GM19438 (cell line): ENCODE results near the gene LRBA.
"Not testable (repeated sequence)": the region's sequence is repeated elsewhere in the genome, so short reads cannot be mapped to it uniquely, and the experiment has no call there.

ENCODE experiments used
- ATAC-seq: cut with Tn5 transposase; IDR thresholded peaks from one replicate; pipeline ENCODE4 v1.9.1; 2021; ENCODE audit warnings: low read depth; ENCODE audit not compliant: unreplicated experiment

Gene LRBA

DNA sequence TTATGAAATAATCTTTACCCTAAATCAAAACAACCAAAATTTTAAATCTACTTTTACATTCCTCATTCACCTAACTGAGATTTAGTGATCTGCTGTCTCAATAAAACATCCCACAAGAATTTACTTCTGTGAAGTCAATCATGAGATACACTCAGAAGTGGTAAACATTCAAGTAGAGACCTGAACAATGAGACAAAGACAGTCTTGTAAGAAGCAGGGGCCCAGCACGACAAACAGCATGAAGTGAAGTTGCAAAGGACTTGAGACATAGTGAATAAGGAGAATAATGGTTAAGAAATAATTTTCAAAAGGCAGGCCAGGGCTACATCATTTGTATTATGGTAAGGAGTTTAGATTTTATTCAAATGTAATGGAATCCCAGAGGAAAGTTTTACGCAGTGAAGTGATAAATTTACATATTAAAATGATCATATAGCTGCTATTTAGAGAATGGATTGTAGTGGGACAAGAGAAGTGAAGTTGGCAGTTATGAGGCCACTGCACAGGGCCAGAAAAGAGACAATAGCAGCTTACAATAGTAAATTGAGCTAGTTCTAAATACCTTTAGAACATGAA is 331.2 kb downstream of the LRBA start:
- no peak for ATAC-seq

GRCh38 chr4:150682126-150682525 is 333.0 kb downstream of the LRBA start:
- ATAC-seq, result no peak

DNA sequence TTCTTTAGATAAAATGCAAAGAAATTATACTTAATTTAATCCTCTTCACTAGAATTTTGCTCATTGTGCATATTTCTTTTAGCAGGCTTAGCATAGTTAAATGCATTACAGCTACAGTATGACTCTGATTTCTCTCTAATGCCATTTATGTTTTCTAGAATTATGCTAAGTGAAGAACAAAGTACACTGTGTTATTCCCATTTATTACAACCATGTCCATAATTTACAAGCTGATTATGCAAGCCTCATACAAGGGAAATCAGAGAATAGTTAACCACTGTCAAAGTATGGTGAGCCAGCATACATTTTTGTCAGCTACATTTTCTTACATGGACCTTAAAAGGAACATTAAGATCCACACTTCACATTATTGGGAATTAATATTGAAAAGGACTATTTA is 334.0 kb downstream of the LRBA start:
- ATAC-seq, result no peak

DNA sequence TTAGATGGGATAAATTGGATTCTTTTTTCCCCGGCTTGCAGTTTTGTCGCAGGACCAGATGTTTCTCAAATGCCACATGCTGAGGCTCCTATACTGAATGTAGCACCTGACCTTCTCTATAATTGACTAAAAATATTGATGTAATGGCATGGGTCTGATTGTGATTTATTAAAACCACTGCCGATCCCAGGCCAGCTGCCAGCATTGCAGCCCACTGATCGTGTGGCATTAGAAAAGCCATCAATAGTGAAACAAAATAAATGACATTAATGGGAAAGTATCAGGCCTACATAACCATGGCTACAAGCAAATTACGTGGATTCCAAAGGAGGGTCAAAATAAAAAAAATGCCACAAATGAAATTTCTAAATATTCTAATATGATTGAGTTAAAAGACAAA is 334.4 kb downstream of the LRBA start:
- ATAC-seq, result no peak

DNA sequence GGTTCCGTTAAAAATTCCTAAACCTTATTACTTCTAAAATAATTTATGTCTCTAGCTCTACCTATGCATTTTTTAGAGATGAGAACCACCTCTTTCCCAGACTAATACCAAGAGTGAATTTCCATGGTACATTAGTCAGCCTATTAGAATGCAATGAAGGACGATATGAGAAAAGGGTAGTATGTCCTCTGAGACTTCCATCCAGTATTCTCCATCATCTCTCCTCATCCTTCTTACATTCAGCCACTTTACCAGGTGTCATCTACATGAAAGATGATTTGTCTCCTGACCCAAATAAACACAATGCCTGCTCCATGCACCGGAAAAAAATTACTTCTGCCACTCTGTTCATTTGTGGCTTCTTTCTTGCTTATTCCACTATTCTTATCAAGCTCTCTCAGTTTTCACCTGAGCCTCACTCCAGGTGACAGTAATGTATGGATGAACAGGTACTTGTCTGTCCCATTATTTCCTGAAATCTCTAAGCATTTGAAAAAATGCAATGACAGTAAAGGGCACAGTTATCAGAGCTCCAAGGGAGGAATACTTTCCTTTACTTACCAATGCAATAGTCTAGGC is 335.2 kb downstream of the LRBA start:
- no peak for ATAC-seq

DNA sequence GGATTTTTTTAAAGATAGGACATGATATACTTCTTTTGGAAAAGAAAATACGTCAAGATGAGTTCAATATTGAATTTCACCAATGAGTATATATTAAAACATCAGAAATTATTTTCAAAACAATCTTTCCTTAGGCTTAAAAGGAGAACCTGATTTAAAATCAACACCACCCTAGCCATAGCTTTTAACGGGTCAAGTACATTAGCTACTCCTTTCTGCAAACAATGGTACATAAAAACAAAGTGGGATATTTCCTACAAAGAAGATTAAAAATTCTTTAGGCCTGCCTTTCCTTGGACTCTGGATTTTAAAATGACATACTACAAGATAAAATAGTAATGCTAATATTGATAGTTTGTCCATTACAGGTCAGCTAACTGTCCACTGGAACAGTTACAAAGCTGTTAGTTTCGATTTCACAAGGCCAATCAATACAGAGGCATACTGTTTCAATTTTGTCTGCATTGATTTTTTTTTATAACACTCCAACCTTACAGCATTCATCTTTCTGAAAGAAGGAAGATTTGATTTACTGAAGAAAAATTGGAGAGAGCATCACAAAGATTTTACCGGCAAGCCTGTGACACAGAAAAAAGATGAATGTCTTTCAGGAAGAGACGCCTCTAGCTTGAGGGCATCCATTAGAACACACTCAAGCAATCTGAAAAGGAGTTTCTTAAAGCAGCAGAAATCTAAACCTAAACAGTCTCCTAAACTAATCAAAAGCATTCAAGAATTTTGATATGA is 335.9 kb downstream of the LRBA start:
- ATAC-seq, result no peak

GRCh38 chr4:150673793-150674192 is 341.3 kb downstream of the LRBA start:
- no peak for ATAC-seq

DNA sequence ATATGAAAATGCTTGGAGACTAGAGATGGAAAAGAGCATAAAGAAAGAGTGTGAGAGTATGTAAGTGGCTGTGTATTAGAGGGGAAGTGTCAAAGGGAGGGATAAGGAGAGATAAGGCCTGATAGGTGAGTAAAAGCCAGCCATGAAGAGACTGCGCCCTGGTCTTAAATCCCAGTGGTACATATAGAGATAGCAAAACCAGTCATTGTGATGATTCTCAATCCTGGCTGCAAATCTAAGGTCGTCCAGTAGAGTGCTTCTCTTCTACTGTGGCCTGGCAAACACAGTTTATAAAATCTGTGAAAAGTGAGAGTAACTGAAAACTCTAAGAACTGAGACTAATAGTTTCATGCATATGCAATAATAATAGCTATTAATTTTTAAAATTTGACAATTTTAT is 346.3 kb downstream of the LRBA start:
- no peak for ATAC-seq

- ATAC-seq, result no peak
Measured at GRCh38 chr4:150664935-150665334, 350.1 kb downstream of the LRBA start.

DNA sequence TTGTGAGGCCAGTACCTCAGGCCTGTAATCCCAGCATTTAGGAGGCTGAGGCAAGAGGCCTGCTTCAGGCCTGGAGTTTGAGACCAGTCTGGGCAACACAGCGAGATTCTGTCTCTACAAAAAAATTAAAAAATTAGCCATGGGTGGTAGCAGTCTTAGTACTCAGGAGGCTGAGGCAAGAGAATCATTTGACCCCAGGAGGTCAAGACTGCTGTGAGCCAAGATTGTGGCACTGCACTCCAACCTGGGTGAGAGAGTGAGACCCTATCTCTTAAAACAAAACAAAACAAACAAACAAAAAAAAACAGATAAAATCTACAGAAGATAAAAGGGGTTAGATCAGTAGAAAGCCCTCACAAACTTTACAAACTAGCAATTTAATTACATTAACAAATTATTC is 352.4 kb downstream of the LRBA start:
- ATAC-seq, result no peak

GRCh38 chr4:150661551-150661950 is 353.5 kb downstream of the LRBA start:
- not testable (repeated sequence) for ATAC-seq

DNA sequence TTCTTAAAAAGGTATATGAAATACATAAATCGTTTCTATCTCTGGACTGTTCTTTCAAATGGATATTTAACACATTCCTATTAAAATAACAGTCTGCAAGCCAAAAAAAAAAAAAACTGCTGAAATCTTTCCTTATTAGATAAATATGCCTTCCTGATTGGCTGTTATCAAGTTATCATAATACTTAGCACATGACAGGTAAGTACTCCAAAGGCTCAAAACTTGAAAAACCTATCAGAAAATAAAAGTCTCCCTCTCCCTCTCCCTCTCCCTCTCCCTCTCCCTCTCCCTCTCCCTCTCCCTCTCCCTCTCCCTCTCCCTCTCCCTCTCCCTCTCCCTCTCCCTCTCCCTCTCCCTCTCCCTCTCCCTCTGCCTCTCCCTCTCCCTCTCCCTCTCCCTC is 356.8 kb downstream of the LRBA start:
- ATAC-seq, result not testable (repeated sequence)

DNA sequence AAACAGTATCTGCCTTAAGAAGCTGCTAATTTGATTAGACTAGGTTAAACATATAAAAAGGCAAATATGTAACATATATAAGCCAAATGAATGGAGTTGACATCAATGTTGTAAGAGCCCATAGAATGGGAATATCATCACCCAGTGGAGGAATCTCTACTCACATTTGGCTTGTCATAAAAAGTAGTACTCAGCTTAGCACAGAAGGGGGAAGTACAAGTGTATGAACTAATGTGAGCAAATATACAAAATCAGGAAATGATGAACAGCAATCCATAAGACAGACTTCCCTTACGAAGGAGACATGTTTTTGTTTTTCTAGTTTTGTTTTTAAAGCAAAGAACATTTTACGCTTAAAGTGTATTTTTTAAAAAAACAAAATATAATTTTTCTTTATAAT is 358.2 kb downstream of the LRBA start:
- ATAC-seq, result no peak

- no peak for ATAC-seq
Measured at GRCh38 chr4:150650751-150651150, 364.3 kb downstream of the LRBA start.

- ATAC-seq, result no peak
Measured at GRCh38 chr4:150648123-150648522, 367.0 kb downstream of the LRBA start.

GRCh38 chr4:150647008-150647407 is 368.1 kb downstream of the LRBA start:
- no peak for ATAC-seq

DNA sequence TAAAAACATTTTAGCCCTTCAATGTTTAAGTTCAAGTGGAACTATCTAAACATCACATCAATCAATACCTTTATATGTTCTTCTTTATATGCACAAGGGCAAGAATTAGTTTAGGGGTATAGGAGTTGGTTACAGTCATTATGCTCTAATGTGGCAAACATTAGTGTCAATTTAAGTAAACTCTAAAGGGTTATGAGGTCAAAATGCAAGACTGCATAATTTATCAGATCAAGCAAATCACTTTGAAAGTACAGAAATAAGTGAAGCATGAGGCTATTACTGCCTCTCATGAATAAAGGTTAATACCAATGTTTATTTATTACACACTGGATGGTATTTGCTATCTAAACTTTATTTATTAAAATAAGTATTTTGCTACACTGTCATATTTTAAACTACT is 373.5 kb downstream of the LRBA start:
- no peak for ATAC-seq

DNA sequence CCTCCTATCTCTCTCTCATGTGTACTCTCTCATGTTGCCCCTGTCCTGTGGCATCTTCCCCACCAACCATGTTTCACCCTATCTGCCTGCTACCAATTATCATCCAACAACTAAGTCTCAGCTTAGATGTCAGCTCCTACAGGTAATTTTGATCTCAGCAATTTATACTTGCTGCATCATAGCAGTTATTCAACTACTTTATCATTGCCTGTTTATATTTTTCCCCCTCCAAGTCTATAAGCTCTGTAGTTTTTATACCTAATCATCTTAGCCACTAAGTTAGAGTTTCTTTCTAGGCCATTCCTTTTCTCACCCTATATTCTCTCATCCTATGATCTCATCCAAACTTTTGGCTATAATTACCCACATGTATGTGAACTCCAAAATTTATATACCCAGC is 382.4 kb downstream of the LRBA start:
- ATAC-seq, result no peak

DNA sequence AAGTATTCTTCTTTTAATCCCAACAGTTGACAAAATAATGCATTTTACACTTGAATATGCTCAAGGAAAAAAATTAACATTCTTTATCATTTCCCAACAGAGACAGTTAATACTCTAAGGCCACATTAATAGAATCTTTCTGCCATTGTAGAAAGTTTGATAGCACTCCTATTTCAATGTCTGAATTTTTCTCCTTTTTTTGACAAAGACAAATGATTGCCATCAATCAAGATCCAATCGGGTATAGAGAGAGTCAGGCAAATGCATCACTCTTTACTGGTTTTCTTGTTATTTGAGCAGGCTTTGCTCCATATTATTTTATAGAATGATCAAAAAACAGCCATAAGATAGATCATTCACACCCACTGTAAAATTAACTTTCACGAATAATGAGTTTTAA is 387.0 kb downstream of the LRBA start:
- ATAC-seq, result no peak

DNA sequence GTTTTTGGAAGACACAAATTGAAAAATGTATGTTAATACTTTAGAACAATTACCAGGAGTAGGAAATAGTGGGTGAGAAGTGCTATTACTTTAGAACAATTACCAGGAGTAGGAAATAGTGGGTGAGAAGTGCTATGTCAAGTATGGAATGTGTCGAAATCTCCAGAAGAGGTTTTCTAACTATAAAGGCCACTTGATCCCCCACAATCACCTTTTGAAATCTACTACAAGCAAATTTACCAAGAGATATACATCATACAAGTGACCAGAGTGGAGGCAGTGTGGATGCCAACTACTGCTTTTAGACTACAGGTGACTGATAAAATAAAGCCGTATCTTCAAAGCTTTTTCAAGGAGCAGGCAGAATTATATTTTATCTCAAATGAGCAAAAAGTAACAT is 390.1 kb downstream of the LRBA start:
- no peak for ATAC-seq

GRCh38 chr4:150624055-150624454 is 391.0 kb downstream of the LRBA start:
- ATAC-seq, result no peak

GRCh38 chr4:150619042-150619441 is 396.0 kb downstream of the LRBA start:
- no peak for ATAC-seq
